HL-60 (cell line): Measurements from ENCODE around the gene KRTAP10-12.
"Not testable (repeated sequence)": the region's sequence is repeated elsewhere in the genome, so short reads cannot be mapped to it uniquely, and the experiment has no call there.

Experiments
- DNase-seq, 2 experiments: peaks; one replicate each; pipeline ENCODE4 v3.0.0-alpha.2; 2010 to 2020; ENCODE audit warnings: low read depth in 1 of 2, low spot score in 1 of 2
- H3K27ac ChIP-seq: fragments of 250-450 bp; sonication (Bioruptor Pico); replicated peaks from 2 replicates; pipeline ENCODE4 v1.5.1; 2020; ENCODE audit warnings: mild to moderate bottlenecking, moderate library complexity
- H3K27me3 ChIP-seq: fragments of 250-450 bp; sonication (Bioruptor Pico); 2 replicates; pipeline ENCODE4 v1.5.1; 2021; ENCODE audit warnings: mild to moderate bottlenecking, moderate library complexity; ENCODE audit not compliant: insufficient read depth, poor library complexity, severe bottlenecking
- H3K4me3 ChIP-seq: replicated peaks from 2 replicates; pipeline ENCODE4 v1.5.1; 2011; ENCODE audit warnings: mild to moderate bottlenecking, control low read depth, low read length; ENCODE audit not compliant: insufficient read depth
- GABPA ChIP-seq: IDR thresholded peaks from 2 replicates; pipeline ENCODE4 v1.6.1; 2012; ENCODE audit warnings: low read depth
- POLR2AphosphoS5 ChIP-seq: IDR thresholded peaks from 2 replicates; pipeline ENCODE4 v1.6.1; 2012; ENCODE audit warnings: low read depth
- SPI1 ChIP-seq: IDR thresholded peaks from 2 replicates; pipeline ENCODE4 v1.6.1; 2012; ENCODE audit warnings: low read depth, mild to moderate bottlenecking, borderline replicate concordance
- TF ChIP-seq, protein P1 (sequence below): IDR thresholded peaks from 2 replicates; pipeline ENCODE4 v1.6.1; 2012; ENCODE audit warnings: low read depth; ENCODE audit not compliant: insufficient replicate concordance
- TF ChIP-seq, protein P2 (sequence below): IDR thresholded peaks from one replicate; pipeline ENCODE4 v1.5.1; 2011; ENCODE audit warnings: low read length, control low read depth, inconsistent platforms; ENCODE audit not compliant: insufficient read depth

Gene KRTAP10-12

GRCh38 chr21:44682580-44683151 lies 14.3 kb upstream of the KRTAP10-12 start:
- DNase-seq, result no peak
- Histone ChIP-seq H3K4me3 (no peak overlapping the region), H3K27ac (no peak overlapping the region), H3K27me3 (peaks cover 6% of the 10 kb centered on the region)
- TF ChIP-seq, protein P1, sequence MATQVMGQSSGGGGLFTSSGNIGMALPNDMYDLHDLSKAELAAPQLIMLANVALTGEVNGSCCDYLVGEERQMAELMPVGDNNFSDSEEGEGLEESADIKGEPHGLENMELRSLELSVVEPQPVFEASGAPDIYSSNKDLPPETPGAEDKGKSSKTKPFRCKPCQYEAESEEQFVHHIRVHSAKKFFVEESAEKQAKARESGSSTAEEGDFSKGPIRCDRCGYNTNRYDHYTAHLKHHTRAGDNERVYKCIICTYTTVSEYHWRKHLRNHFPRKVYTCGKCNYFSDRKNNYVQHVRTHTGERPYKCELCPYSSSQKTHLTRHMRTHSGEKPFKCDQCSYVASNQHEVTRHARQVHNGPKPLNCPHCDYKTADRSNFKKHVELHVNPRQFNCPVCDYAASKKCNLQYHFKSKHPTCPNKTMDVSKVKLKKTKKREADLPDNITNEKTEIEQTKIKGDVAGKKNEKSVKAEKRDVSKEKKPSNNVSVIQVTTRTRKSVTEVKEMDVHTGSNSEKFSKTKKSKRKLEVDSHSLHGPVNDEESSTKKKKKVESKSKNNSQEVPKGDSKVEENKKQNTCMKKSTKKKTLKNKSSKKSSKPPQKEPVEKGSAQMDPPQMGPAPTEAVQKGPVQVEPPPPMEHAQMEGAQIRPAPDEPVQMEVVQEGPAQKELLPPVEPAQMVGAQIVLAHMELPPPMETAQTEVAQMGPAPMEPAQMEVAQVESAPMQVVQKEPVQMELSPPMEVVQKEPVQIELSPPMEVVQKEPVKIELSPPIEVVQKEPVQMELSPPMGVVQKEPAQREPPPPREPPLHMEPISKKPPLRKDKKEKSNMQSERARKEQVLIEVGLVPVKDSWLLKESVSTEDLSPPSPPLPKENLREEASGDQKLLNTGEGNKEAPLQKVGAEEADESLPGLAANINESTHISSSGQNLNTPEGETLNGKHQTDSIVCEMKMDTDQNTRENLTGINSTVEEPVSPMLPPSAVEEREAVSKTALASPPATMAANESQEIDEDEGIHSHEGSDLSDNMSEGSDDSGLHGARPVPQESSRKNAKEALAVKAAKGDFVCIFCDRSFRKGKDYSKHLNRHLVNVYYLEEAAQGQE, result no peak
- TF ChIP-seq SPI1 (no peak), GABPA (no peak), POLR2AphosphoS5 (no peak)
- TF ChIP-seq, protein P2, sequence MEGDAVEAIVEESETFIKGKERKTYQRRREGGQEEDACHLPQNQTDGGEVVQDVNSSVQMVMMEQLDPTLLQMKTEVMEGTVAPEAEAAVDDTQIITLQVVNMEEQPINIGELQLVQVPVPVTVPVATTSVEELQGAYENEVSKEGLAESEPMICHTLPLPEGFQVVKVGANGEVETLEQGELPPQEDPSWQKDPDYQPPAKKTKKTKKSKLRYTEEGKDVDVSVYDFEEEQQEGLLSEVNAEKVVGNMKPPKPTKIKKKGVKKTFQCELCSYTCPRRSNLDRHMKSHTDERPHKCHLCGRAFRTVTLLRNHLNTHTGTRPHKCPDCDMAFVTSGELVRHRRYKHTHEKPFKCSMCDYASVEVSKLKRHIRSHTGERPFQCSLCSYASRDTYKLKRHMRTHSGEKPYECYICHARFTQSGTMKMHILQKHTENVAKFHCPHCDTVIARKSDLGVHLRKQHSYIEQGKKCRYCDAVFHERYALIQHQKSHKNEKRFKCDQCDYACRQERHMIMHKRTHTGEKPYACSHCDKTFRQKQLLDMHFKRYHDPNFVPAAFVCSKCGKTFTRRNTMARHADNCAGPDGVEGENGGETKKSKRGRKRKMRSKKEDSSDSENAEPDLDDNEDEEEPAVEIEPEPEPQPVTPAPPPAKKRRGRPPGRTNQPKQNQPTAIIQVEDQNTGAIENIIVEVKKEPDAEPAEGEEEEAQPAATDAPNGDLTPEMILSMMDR, result no peak

DNA sequence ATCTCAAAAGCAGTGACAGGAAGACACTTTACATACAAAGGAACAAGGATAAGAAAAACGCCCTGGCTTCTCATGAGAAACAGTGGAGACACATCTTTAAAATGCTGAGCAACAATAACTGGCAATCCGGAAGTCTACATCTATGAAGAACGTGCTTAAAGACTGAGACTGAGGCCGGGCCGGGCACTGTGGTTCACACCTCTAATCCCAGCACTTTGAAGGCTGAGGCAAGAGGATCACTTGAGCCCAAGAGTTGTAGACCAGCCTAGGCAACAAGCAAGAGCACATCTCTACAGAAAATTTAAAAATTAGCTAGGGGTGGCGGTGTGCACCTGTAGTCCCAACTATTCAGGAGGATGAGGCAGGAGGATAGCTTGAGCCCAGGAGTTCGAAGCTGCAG lies 12.9 kb upstream of the KRTAP10-12 start:
- TF ChIP-seq GABPA (no peak), SPI1 (no peak), POLR2AphosphoS5 (no peak)
- TF ChIP-seq, protein P2, result no peak
- TF ChIP-seq, protein P1, result no peak
- peaks cover 2% of the 10 kb centered on the region for H3K27me3 ChIP-seq
- no peak for DNase-seq
- no peak overlapping the region for H3K27ac ChIP-seq
- H3K4me3 ChIP-seq, result no peak overlapping the region

GRCh38 chr21:44684483-44684882 lies 12.5 kb upstream of the KRTAP10-12 start:
- Histone ChIP-seq H3K4me3 (no peak overlapping the region), H3K27me3 (no peaks in the 10 kb centered on the region), H3K27ac (no peak overlapping the region)
- TF ChIP-seq, protein P2, result no peak
- TF ChIP-seq, protein P1, result no peak
- TF ChIP-seq POLR2AphosphoS5 (no peak), GABPA (no peak), SPI1 (no peak)
- DNase-seq, result no peak

DNA sequence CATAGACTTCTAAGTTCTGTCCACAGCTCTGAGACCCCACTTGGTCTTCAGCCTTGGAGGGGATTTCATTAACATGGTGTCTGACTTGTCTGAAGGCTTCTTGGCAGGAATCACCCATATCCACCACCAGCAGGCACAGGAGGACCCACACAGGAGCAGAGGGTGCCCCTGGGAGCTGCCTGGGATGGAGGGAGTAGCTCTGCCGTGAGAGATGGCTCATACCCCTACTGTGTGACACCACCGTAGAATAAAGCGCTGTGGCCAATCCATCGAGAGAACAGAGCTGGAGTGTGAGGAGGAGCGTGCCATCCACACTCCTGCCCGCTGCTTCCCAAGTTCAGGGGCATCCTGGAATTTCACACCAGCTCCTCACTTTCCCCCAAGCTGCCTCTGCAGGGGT lies 11.9 kb upstream of the KRTAP10-12 start:
- DNase-seq, H3K27me3 ChIP-seq, H3K4me3 ChIP-seq, H3K27ac ChIP-seq: not testable (repeated sequence)
